NOMO-1 treated with DMSO at 0.1 percent for 48 hours (cell line): ENCODE measurements around the gene POLR1D.
"Not testable (repeated sequence)": the region's sequence is repeated elsewhere in the genome, so short reads cannot be mapped to it uniquely, and the experiment has no call there.

Source experiments
- DNase-seq: peaks from one replicate; lab custom pipeline; 2025; ENCODE audit not compliant: unreplicated experiment; lab: John Stamatoyannopoulos, UW

The POLR1D gene

GRCh38 chr13:27613628-27614027, 8.1 kb upstream of the POLR1D start:
- DNase-seq = no peak

GRCh38 chr13:27617881-27618321, 3.8 kb upstream of the POLR1D start:
- no peak for DNase-seq

- DNase-seq = no peak
Measured at GRCh38 chr13:27619093-27619727, 2.5 kb upstream of the POLR1D start.

GRCh38 chr13:27619728-27620376, 1.8 kb upstream of the POLR1D start:
- DNase-seq = peak; percentile 52

- DNase-seq = peak; percentile 99
Measured at GRCh38 chr13:27620377-27621115, 1.1 kb upstream of the POLR1D start, which contains the start of gene LNX2. Gene LNX2, minus strand, starts transcription at chr13:27620529. Its CDS starts 38,826 bp downstream, at chr13:27581703.

- DNase-seq = no peak
Measured at GRCh38 chr13:27621116-27621365, 651 bp upstream of the POLR1D start.

GRCh38 chr13:27622102-27622820, 569 bp downstream of the POLR1D start:
- peak; percentile 65 for DNase-seq

GRCh38 chr13:27622881-27623280, 1.2 kb downstream of the POLR1D start:
- DNase-seq = no peak

- DNase-seq = no peak
Measured at GRCh38 chr13:27624071-27624470, 2.4 kb downstream of the POLR1D start.

GRCh38 chr13:27625839-27626238, 4.1 kb downstream of the POLR1D start:
- no peak for DNase-seq

- no peak for DNase-seq
Measured at GRCh38 chr13:27627380-27627779, 5.7 kb downstream of the POLR1D start.

- no peak for DNase-seq
Measured at GRCh38 chr13:27628081-27628480, 6.4 kb downstream of the POLR1D start.

GRCh38 chr13:27628766-27629165, 7.1 kb downstream of the POLR1D start:
- not testable (repeated sequence) for DNase-seq

GRCh38 chr13:27631156-27631555, 9.5 kb downstream of the POLR1D start:
- no peak for DNase-seq

- DNase-seq = no peak
Measured at GRCh38 chr13:27631665-27632064, 10.0 kb downstream of the POLR1D start.

GRCh38 chr13:27632214-27632613, 10.5 kb downstream of the POLR1D start:
- DNase-seq = no peak

GRCh38 chr13:27632648-27633047, 11.0 kb downstream of the POLR1D start:
- no peak for DNase-seq

GRCh38 chr13:27634231-27634630, 12.5 kb downstream of the POLR1D start:
- no peak for DNase-seq

GRCh38 chr13:27634791-27635190, 13.1 kb downstream of the POLR1D start:
- DNase-seq = no peak

- DNase-seq = peak; percentile 88
Measured at GRCh38 chr13:27635266-27635665, 13.6 kb downstream of the POLR1D start.

GRCh38 chr13:27636589-27637288, 15.0 kb downstream of the POLR1D start:
- DNase-seq = no peak
